GM18507 (cell line): ENCODE measurements around the gene KCTD3.
A peak's percentile ranks its signal among the peaks of the same experiment; 100 is the strongest.

Experiments used
- DNase-seq: peaks from one replicate; pipeline ENCODE4 v3.0.0; 2011; ENCODE audit warnings: low read depth; ENCODE audit not compliant: insufficient read length; ENCODE audit errors: extremely low spot score
- FAIRE-seq: peaks from 2 replicates; lab custom pipeline; 2011; peaks lifted over from hg19 to GRCh38; lab: Jason Lieb, UNC

The KCTD3 gene

DNA sequence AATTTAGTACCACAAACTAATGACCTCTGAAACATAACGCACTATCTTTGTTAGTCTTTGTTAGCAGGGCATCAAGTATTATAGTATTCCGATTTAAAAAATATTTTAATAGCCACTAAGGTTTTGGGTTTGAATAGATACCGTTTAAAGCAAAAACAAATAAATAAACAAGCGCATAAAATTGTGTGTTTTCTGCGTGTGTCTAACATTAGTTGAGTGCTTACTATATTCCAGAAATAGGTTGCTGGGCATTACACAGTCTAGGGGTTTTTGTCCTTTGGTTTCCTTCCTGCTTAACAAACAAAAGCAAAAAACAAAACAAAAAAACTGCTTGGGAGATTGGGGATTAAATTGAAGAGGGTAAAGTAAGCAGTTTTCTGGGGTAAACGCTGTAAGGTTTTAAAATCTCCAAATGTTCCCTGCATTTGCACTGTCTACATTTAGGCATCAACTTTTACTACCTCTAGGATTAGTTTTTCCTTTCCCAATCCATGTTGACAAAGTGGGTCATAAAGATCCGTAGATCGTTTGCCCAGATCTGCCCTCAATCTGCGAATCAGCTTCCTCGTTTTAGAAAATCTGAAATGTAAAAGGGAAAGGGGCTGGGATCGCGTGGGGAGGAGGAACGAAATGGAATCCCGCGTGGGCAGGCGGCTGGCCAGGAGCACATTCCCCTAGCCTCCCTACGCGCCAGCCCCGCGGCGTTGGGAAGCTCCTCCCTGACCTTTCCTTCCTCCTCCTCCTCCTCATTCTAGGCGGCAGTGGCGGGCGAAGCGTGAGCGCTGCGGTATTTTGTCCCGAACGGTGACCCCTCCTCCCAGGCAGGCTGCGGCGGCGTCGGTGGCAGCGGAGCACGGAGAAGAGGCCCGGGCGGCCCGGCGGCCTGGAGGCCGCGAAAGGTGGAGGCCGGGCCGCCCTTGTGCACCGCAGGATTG is at the start of gene KCTD3:
Gene KCTD3, plus strand, starts transcription at position 749 of the 935 bp plus-strand sequence. CDS start 382 bp downstream, outside the sequence.
- DNase-seq, result peak; percentile 26
- FAIRE-seq, result peak; percentile 58

DNA sequence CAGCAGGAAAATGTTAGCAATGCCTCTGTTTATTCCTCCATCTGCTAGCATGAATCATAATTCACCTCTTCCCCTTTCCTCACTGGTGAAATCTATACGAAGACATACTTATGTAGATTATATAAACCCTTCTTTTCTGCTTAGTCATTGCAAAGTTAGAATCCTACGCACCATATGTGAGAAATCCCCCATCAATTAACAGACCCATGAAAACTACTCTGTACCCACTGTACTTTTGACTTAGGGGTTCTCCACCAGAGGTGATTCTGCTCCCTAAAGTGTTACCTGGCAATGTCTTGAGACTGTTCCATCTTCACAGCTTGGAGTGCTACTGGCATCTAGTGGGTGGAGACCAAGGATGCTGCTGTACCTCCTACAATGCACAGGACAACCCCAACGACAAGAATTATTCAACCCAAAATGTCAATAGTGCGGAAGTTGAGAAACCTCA is 49.6 kb upstream of the KCTD3 start:
- DNase-seq (no peak), FAIRE-seq (no peak)

DNA sequence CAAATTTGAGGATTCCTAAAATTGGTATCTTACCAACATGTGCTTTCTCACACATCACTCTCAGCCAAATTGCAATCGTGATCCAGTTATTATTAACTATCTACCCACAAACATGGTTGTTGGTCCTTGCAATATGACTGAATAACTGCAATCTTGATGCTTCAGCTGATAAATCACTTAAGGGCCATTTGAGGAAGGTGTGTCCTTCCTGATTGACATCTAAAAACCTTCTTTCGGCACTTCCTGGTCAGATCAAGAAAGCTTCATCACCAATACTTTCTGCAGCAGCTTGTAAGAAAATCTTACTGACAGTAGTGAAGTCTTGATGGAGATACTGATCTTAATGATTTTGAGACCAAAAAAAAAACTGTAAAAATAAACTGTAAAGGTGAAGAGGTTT is 48.5 kb upstream of the KCTD3 start:
- DNase-seq (no peak), FAIRE-seq (no peak)

- no peak for FAIRE-seq
- DNase-seq, result no peak
Measured at GRCh38 chr1:215521279-215521678, 45.8 kb upstream of the KCTD3 start.

DNA sequence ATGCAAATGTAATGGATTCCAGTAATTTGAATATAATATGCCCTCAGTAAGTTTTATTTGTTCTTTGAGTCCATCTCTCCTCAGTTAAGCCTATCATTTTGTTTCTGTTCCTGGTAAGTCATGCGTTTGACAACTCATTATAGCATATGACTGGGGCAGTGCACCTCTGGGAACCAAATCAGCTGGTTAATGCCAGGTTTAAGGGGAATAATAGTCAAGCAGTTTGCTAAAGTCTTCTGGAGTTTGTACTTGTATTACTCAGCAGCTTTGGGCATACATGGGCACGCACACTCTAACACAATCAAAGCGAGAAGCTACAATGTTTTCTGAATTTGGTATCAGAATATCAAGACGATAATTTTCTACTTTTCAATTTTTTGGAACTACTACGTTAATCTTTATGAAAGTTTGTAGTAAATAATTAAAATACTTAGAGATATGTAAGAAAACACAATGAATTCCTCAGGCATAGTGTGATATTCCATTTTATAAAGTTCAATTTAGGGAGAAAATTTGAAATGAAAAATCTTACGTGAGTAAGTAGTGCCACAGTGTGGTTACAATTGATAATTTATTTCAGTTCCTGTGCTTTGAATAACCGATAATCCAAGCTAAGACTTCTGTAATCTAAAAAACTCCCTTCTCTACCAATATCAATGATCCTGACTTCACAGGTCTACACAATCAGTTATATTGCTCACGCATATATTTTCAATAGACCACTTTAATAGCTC is 43.8 kb upstream of the KCTD3 start:
- DNase-seq (no peak), FAIRE-seq (no peak)

DNA sequence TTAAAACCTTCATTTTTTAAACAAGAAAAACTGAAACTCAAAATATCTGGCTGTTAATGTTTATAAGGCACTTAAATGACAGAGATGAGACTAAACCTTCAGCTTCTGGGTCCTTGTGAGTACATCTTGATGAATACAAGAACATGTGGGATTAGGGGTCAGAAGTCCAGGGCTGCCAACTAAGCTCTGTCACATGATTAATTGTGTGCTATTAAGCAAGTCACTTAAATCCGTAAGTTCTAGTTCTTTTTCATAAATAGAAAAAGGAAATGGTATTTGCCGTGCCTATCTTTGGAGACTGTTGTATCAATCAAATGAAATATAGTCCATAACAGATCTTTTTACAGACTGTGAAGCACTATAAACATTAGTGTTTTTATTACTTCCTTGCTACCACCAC is 43.2 kb upstream of the KCTD3 start:
- FAIRE-seq, result no peak

DNA sequence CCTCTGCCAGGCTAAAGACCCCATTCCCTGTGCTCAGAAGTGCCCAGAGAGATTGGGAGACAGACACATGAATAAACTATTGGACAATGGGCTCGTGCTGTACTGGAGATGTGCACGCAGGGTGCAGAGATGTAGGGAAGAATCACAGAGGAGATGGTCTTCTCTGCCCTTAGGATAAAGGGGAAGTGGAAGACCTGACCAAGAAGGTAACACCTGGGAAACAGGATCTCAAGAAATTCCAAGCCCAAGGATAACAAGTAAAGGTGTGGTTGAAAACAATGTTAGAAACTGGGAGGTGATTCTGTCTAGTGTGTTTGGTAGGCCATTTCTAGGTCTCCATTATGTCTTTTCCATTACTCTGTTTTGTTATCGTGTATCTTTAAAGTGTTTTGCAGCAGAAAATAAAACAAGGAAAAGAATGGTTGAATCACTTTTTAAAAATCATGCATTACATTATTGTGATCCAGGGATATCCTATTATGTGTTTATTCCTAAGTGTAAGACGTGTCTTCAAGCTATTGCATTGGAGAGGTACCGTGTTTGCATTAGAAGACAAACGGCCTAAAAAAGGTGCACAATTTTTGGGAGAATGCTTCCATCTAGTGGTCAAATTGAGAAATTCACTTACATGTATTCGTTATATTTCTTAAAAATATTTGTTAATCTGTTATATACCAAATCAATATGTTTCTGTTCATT is 40.8 kb upstream of the KCTD3 start:
- FAIRE-seq, result no peak
- DNase-seq, result peak; percentile 8

More for the DNA sequence above, 43.2 kb upstream of the KCTD3 start:
- DNase-seq, result no peak

GRCh38 chr1:215526846-215527151 is 40.3 kb upstream of the KCTD3 start:
- no peak for DNase-seq
- FAIRE-seq, result no peak

DNA sequence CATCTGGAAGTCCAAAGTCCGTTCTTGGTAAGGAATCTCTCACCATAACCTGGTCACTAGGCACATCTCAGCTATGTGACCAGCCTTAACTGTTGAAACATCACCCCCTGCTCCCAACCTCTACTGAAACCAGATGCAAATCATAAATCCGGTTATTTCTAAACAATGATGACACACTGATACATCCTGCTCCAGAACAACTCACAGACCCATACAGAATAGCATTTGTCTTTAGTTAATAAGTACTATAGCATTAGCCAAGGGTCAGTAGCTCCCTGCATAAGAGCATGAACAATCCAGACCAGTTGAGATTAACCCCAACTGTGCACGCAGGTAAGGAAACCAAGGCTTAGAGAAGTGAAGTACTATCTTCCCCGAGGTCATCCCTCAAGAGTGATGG is 38.0 kb upstream of the KCTD3 start:
- no peak for DNase-seq
- no peak for FAIRE-seq

DNA sequence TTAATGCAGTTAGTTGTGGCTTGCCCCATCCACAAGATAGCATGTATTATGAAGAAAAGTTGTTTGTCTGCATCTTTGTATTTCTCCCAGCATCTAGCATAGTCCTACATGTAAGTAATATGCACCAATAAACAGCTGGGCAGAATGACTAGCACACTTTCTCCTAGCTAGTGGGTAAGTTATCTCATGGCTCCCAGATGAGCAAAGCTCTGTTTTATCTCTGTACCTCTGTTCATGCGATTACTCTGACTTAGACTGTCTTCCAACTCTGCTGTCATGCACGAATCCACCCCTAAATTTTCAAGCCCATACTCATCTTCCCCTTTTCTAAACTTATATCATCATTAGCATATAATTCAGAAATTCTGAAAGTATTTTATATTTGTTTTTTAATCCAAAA is 37.5 kb upstream of the KCTD3 start:
- DNase-seq, result no peak
- FAIRE-seq, result no peak

DNA sequence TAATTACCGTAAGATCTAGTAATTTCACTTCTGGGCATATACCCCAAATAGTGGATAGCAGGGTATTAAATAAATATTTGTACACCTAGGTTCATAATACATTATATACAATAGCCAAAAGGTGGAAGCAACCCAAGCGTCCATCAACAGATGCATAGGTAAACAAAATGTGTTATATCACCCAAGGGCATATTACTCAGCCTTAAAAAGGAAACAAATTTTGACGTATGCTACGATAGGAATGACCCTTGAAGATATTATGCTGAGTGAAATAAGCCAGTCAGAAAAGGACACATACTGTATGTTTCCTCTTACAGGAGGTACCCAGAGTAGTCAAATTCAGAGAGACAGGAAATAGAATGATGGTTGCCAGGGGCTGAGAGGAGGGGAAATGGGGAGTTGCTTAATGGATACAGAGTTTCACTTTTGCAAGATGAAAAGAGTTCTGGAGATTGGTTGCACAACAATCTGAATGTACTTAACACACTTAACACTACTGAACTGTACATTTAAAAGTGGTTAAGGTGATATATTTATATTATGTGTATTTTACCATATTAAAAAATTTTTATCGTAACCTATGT is 36.6 kb upstream of the KCTD3 start:
- no peak for DNase-seq
- FAIRE-seq, result no peak

GRCh38 chr1:215539803-215540570 is 27.1 kb upstream of the KCTD3 start:
- no peak for FAIRE-seq
- no peak for DNase-seq

GRCh38 chr1:215542301-215542700 is 24.8 kb upstream of the KCTD3 start:
- FAIRE-seq, result no peak
- no peak for DNase-seq

GRCh38 chr1:215543191-215543606 is 23.9 kb upstream of the KCTD3 start:
- no peak for DNase-seq
- FAIRE-seq, result peak; percentile 60

DNA sequence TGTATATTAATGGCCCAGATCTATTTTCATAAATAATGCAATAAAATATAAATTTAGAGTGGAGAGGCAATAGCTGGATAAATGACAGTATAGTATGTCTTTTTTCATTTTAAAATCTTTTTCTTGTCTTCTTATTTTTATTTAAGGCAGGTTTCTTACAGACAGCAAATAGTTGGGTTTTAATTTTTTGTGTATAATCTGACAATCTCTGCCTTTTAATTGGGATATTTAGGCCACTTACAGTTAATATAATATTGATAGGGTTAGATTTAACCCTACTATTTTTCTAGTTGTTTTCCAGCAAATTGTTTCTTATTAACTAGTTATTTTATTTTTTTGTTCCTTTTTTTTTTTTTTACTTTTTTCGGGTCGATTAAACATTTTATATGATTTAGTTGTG is 23.3 kb upstream of the KCTD3 start:
- FAIRE-seq, result no peak
- DNase-seq, result no peak

DNA sequence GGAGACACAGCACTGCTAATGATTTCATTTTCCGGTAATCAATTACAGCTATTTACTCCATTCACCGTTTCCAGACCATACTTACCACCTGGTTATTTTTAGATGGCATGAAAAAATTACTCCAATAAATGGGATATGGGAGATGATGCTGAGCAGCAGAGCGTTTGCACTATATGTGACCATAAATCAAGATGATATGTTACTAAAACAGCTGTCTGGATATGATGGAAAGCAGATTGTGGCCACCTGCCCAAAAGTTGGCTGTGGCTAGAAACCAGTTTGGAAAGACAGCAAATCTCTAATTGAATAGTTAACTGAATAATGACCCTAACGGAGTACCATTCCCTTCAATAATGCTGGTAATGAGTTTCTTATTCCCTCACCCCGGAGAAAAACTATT is 22.5 kb upstream of the KCTD3 start:
- FAIRE-seq, result no peak
- DNase-seq, result no peak

DNA sequence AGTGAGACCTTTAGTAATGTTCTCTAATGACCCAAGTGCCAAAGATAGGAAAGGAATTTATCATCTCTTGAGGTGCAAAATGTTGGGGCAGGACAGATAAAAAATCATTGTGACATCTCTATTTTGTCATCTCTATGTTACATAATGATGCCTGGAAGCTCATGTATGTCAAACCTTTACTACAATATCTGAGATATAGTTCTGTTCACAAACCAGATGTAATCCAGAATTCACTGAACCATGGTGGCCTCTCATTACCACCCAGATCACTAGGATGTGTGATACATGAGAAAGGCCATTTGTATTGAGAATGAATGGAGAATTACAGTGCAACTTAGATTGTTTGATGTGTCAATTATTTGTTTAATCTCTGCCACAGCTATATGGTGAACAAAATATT is 22.0 kb upstream of the KCTD3 start:
- DNase-seq (no peak), FAIRE-seq (no peak)

GRCh38 chr1:215547011-215547410 is 20.1 kb upstream of the KCTD3 start:
- no peak for FAIRE-seq
- DNase-seq, result no peak

DNA sequence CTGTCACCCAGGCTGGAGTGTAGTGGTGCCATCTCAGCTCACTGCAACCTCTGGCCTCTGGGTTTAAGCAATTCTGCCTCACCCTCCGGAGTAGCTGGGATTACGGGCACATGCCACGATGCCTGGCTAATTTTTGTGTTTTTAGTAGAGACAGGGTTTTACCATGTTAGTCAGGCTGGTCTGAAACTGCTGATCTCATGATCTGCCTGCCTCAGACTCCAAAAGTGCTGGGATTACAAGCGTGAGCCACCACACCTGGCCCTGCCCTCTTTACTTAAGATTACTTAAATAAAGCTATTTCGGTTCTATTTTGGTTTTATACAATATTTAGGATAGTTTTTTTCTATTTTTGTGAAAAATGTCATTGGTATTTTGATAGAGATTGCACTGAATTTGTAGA is 15.3 kb upstream of the KCTD3 start:
- no peak for FAIRE-seq
- DNase-seq, result no peak
